Thymus (tissue), 11 donors: ENCODE measurements around the gene TBC1D9B. TPM values are rescaled to one million over a fixed set of nuclear protein-coding genes. Genes with fewer than 3 reads are reported as not detected.

Experiments
- DNase-seq, 9 donors: peaks; one replicate each; pipeline ENCODE4 v3.0.0-alpha.2; 2013; ENCODE audit warnings: low spot score in 9 of 9, low read depth in 6 of 9, missing footprints in 1 of 9
- H3K27ac ChIP-seq, 2 donors: one replicate each; pipeline ENCODE4 v1.5.1; 2013; ENCODE audit warnings: control low read depth in 1 of 2, low read depth in 1 of 2, low read length in 1 of 2, mild to moderate bottlenecking in 1 of 2, moderate library complexity in 1 of 2
- H3K27me3 ChIP-seq, 2 donors: one replicate each; pipeline ENCODE4 v1.5.1; 2013; ENCODE audit warnings: low read length in 1 of 2; ENCODE audit not compliant: control insufficient read depth in 2 of 2, insufficient read depth in 1 of 2
- H3K36me3 ChIP-seq, 2 donors: one replicate each; pipeline ENCODE4 v1.5.1; 2013; ENCODE audit warnings: low read length in 1 of 2, mild to moderate bottlenecking in 1 of 2, moderate library complexity in 1 of 2; ENCODE audit not compliant: control insufficient read depth in 2 of 2, insufficient read depth in 2 of 2
- H3K4me1 ChIP-seq, 2 donors: one replicate each; pipeline ENCODE4 v1.5.1; 2013; ENCODE audit warnings: low read length in 2 of 2; ENCODE audit not compliant: control insufficient read depth in 2 of 2, insufficient read depth in 2 of 2
- H3K4me3 ChIP-seq, 2 donors: one replicate each; pipeline ENCODE4 v1.5.1; 2013; ENCODE audit warnings: low read length in 2 of 2, control low read depth in 1 of 2, mild to moderate bottlenecking in 1 of 2
- H3K9me3 ChIP-seq, 2 donors: one replicate each; pipeline ENCODE4 v1.5.1; 2013; ENCODE audit warnings: low read length in 1 of 2, mild to moderate bottlenecking in 1 of 2; ENCODE audit not compliant: control insufficient read depth in 2 of 2, insufficient read depth in 1 of 2
- WGBS: extraction: QIAGEN DNeasy Blood & Tissue Kit; methylation state at CpG from one replicate; pipeline ENCODE4 v1.1.7; 2013; 5-methylcytosine and 5-hydroxymethylcytosine counted together
- polyA plus RNA-seq: library from polyadenylated mRNA; stranded (reverse); fragments of 200-250 nt; gene quantifications from one replicate; pipeline ENCODE4 v1.2.3, GENCODE V29; 2013
- total RNA-seq: library from RNA; stranded (reverse); fragments of 120-200 nt; gene quantifications from one replicate; pipeline ENCODE4 v1.2.4, GENCODE V29; 2013
- donor health status: healthy.

The TBC1D9B gene
- total and polyA plus RNA-seq, 2 donors: 13.9 to 69.4 TPM

GRCh38 chr5:179817890-179818745, 89.6 kb downstream of the TBC1D9B start:
- Histone ChIP-seq H3K4me1 (peaks cover 15 to 42% of the 10 kb centered on the region in 2 donors), H3K9me3 (no peaks in the 10 kb centered on the region), H3K27ac (peak overlapping the region; percentile 55 to 66), H3K4me3 (peak overlapping the region in 1 of 2 donors; percentile 2), H3K27me3 (peaks cover 28 to 52% of the 10 kb centered on the region in 2 donors), H3K36me3 (peaks cover 2 to 10% of the 10 kb centered on the region in 2 donors)
- WGBS: 89% methylated on average over 14 of the region's 14 CpGs
- DNase-seq: no peak

- 95% methylated on average over 8 of the region's 8 CpGs for WGBS
- H3K9me3 ChIP-seq: no peaks in the 10 kb centered on the region
- peaks cover 2 to 15% of the 10 kb centered on the region in 2 donors for H3K36me3 ChIP-seq
- peaks cover 28 to 52% of the 10 kb centered on the region in 2 donors for H3K27me3 ChIP-seq
- no peak overlapping the region for H3K4me3 ChIP-seq
- H3K27ac ChIP-seq: no peak overlapping the region
- no peak for DNase-seq
- peaks cover 12 to 39% of the 10 kb centered on the region in 2 donors for H3K4me1 ChIP-seq
Observed at GRCh38 chr5:179817470-179817840, 90.2 kb downstream of the TBC1D9B start.

DNA sequence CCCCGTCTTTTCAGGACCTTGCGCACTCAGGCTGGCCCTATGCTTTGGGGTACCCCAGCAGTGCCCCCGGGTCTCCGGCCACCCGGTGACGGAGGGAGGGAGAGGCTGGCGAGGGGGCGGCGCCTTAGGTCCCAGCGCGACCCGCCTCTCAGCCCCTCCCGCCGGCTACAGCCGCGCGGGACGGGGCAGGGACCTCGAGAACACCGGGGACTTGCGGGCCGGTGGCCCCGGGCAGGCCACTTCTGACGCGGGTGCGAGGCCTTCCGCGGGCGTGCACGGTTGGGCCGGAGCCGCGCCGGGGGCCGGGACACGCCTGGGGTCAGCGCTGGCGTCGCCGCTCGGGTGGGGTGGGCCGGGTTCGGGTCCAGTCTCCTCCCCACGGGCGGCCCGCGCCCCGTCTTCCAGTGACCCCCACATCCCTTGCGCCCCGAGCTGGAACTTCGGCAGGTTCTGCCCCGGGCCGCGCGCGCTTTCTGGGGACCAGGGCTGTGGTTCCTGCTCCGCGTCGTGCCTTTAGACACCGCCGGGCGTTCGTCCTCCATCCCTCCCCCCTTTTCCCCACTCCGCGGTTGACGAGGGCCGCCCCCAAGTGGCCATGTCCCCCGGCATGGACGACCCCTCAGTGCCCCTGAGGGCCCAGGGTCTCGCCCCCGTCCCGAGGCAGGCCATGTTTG, 90.8 kb downstream of the TBC1D9B start:
- WGBS: 4% methylated on average over 72 of the region's 72 CpGs
- H3K4me1 ChIP-seq: peaks cover 7 to 34% of the 10 kb centered on the region in 2 donors
- H3K27me3 ChIP-seq: peaks cover 28 to 52% of the 10 kb centered on the region in 2 donors
- DNase-seq: no peak
- H3K27ac ChIP-seq: no peak overlapping the region
- H3K4me3 ChIP-seq: peak overlapping the region in 1 of 2 donors; percentile 29
- H3K36me3 ChIP-seq: peaks cover 6 to 20% of the 10 kb centered on the region in 2 donors
- no peaks in the 10 kb centered on the region for H3K9me3 ChIP-seq

DNA sequence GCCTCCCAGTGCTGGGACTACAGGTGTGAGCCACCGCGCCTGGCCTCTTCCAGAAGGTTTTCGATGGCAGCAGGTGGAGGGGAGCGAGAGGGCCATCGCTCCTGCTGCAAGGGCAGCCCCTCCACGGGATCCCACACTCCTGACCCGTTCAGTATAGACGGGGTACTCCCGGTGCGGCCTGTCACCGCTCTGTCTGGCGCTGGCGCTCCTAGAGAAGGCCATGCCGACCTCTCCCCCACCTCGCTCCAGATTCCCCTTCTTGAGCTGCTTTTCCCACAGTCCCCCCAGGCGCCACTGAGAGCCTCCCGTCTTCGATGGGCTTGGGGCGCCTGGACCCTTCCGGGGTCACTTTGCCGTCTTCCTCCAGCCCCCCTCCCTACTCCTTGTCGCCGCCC, 91.3 kb downstream of the TBC1D9B start:
- DNase-seq: no peak
- Histone ChIP-seq H3K4me3 (peak overlapping the region in 1 of 2 donors; percentile 29), H3K4me1 (peaks cover 7 to 29% of the 10 kb centered on the region in 2 donors), H3K9me3 (no peaks in the 10 kb centered on the region), H3K36me3 (peaks cover 8 to 21% of the 10 kb centered on the region in 2 donors), H3K27me3 (peaks cover 28 to 52% of the 10 kb centered on the region in 2 donors), H3K27ac (no peak overlapping the region)
- WGBS: 73% methylated on average over 23 of the region's 23 CpGs

DNA sequence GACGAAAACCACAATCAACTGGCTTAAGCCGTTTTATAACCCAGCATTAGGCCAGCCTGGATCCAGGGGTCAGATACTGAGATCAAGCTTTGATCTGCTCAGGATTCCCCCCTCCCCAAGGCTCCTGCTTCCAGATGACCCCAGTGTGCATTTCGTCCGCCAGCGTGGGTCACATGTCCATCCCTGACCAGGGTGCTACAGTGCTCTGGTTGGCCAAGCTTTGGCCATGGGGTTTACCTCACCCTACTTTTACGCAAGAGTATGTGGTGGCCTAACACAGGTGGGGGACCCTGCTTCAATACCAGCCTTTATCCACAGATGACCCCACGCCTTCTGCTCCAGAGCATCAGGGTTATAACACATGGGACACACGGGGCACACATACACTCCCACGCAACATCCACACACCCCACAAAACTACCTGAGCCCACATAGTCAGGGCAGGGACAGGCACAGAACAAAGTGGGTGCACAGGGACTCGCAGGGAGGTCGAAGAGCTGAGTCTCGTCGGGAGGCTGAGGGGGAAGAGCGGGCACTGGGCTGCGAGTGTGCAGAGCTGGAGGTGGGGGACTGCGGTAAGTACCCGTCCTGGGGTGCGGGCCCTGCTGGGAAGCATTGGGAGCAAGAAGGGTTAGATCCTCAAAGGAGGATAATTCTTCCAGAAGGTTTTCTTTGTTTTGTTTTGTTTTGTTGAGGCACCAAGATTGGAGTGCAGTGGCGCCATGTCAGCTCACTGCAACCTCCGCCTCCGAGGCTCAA, 92.0 kb downstream of the TBC1D9B start:
- H3K36me3 ChIP-seq: peaks cover 12 to 21% of the 10 kb centered on the region in 2 donors
- H3K4me1 ChIP-seq: peaks cover 7 to 29% of the 10 kb centered on the region in 2 donors
- no peak for DNase-seq
- peaks cover 0 to 5% of the 10 kb centered on the region in 2 donors for H3K9me3 ChIP-seq
- peaks cover 28 to 52% of the 10 kb centered on the region in 2 donors for H3K27me3 ChIP-seq
- no peak overlapping the region for H3K27ac ChIP-seq
- no peak overlapping the region for H3K4me3 ChIP-seq
- WGBS: 95% methylated on average over 21 of the region's 21 CpGs

DNA sequence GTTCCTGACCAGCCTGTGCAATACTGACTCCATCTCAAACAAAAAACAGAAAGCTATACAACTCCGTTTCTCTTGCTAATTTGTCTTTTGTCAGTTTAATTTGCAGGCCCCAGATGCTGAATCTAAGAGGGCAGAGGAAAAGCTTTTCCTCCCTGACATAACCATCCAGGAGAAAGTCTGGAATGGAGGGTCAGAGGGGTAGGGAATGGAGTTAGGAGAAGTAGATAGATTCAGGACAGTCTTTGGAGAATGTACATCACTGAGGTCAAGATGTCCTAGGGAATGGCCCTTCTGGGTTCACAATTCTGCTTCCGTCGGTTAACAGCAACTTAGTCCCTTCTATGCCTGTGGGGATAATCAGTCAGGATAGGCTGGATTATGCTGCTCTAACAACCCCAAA, 93.6 kb downstream of the TBC1D9B start:
- Histone ChIP-seq H3K4me1 (peaks cover 0 to 13% of the 10 kb centered on the region in 2 donors), H3K36me3 (peaks cover 12 to 21% of the 10 kb centered on the region in 2 donors), H3K9me3 (peaks cover 0 to 5% of the 10 kb centered on the region in 2 donors), H3K27me3 (peaks cover 21 to 37% of the 10 kb centered on the region in 2 donors), H3K27ac (no peak overlapping the region), H3K4me3 (no peak overlapping the region)
- DNase-seq: no peak
- WGBS: 94% methylated on average over 3 of the region's 3 CpGs

- H3K27me3 ChIP-seq: peaks cover 14 to 27% of the 10 kb centered on the region in 2 donors
- DNase-seq: no peak
- 97% methylated on average over 5 of the region's 5 CpGs for WGBS
- peaks cover 12 to 21% of the 10 kb centered on the region in 2 donors for H3K36me3 ChIP-seq
- no peak overlapping the region for H3K4me3 ChIP-seq
- peaks cover 0 to 4% of the 10 kb centered on the region in 2 donors for H3K4me1 ChIP-seq
- peaks cover 0 to 5% of the 10 kb centered on the region in 2 donors for H3K9me3 ChIP-seq
- H3K27ac ChIP-seq: no peak overlapping the region
Observed at GRCh38 chr5:179812997-179813607, 94.6 kb downstream of the TBC1D9B start.

- H3K27me3 ChIP-seq: peaks cover 8 to 21% of the 10 kb centered on the region in 2 donors
- peaks cover 3 to 5% of the 10 kb centered on the region in 2 donors for H3K4me1 ChIP-seq
- peaks cover 0 to 5% of the 10 kb centered on the region in 2 donors for H3K9me3 ChIP-seq
- WGBS: 98% methylated on average over 27 of the region's 27 CpGs
- DNase-seq: no peak
- H3K36me3 ChIP-seq: peaks cover 12 to 21% of the 10 kb centered on the region in 2 donors
- no peak overlapping the region for H3K27ac ChIP-seq
- H3K4me3 ChIP-seq: no peak overlapping the region
Observed at GRCh38 chr5:179812135-179812825, 95.4 kb downstream of the TBC1D9B start.
